GM12878 (cell line): Measurements from ENCODE around the gene LRTM2. TPM values are rescaled to one million over a fixed set of nuclear protein-coding genes. Genes with fewer than 3 reads are reported as not detected.

Experiments used
- ATAC-seq: fragments of 200-7000 bp; cut with Tn5 transposase; 3 replicates; pipeline ENCODE4 v1.9.1; 2020; ENCODE audit warnings: mild to moderate bottlenecking, moderate library complexity
- BruUV-seq: library from RNA; stranded (reverse); fragments of 400-500 nt; replicated peaks from 2 replicates; lab custom pipeline; 2021; lab: Mats Ljungman, UMichigan
- CTCF ChIA-PET: fragments of 300-600 bp; sonication (Branson Sonifier 250); formaldehyde crosslinking; extraction: SDS; loops from one replicate; lab custom pipeline; 2021; ENCODE audit warnings: inconsistent platforms; lab: Yijun Ruan, JAX
- POLR2A ChIA-PET: fragments of 350-600 bp; formaldehyde crosslinking; extraction: SDS; loops from one replicate; lab custom pipeline; 2021; ENCODE audit warnings: inconsistent platforms; lab: Charles Lee
- RAD21 ChIA-PET: fragments of 300-600 bp; sonication (Branson Sonifier 250); formaldehyde crosslinking; loops from one replicate; lab custom pipeline; 2023; ENCODE audit warnings: antibody characterized with exemption; ENCODE audit not compliant: unreplicated experiment; lab: Charles Lee
- SMC1A ChIA-PET: fragments of 300-600 bp; sonication (Branson Sonifier 250); formaldehyde crosslinking; loops from one replicate; lab custom pipeline; 2023; ENCODE audit not compliant: unreplicated experiment, uncharacterized antibody; lab: Charles Lee
- DNase-seq: peaks from one replicate; pipeline ENCODE4 v3.0.0-alpha.2; 2011; ENCODE audit warnings: low read depth, low spot score
- FAIRE-seq: peaks from 3 replicates; lab custom pipeline; 2011; peaks lifted over from hg19 to GRCh38; lab: Jason Lieb, UNC
- H2AFZ ChIP-seq: 2 replicates; pipeline ENCODE4 v1.6.0; 2011; ENCODE audit warnings: low read depth, low read length, control low read depth; ENCODE audit not compliant: control insufficient read depth
- H3K27ac ChIP-seq: 2 replicates; pipeline ENCODE4 v1.5.1; 2011; ENCODE audit warnings: control low read depth; ENCODE audit not compliant: control insufficient read depth, insufficient read depth
- H3K27me3 ChIP-seq, 2 experiments: replicated peaks in 1 of 2; 2 replicates each; pipeline versions ENCODE4 v1.6.0 to v1.6.1; 2011; ENCODE audit warnings: low read length in 1 of 2; ENCODE audit not compliant: control insufficient read depth in 2 of 2, insufficient read depth in 2 of 2
- H3K36me3 ChIP-seq, 2 experiments: 2 replicates each; pipeline ENCODE4 v1.5.1; 2011; ENCODE audit warnings: low read length in 1 of 2; ENCODE audit not compliant: control insufficient read depth in 2 of 2, insufficient read depth in 2 of 2
- H3K4me1 ChIP-seq: 2 replicates; pipeline ENCODE4 v1.6.1; 2011; ENCODE audit warnings: mild to moderate bottlenecking, low read length, moderate library complexity, mixed read lengths; ENCODE audit not compliant: control insufficient read depth, insufficient read depth
- H3K4me2 ChIP-seq: 2 replicates; pipeline ENCODE4 v1.6.0; 2011; ENCODE audit warnings: control low read depth; ENCODE audit not compliant: control insufficient read depth, insufficient read depth
- H3K4me3 ChIP-seq: fragments of 200-600 bp; sonication (generic); 2 replicates; pipeline ENCODE4 v1.5.1; 2016
- H3K79me2 ChIP-seq: 2 replicates; pipeline ENCODE4 v1.6.0; 2011; ENCODE audit warnings: low read length; ENCODE audit not compliant: control insufficient read depth, insufficient read depth
- H3K9ac ChIP-seq: 2 replicates; pipeline ENCODE4 v1.8.0; 2011; ENCODE audit warnings: low read length, control low read depth, mixed read lengths; ENCODE audit not compliant: control insufficient read depth, insufficient read depth
- H3K9me3 ChIP-seq: replicated peaks from 3 replicates; pipeline ENCODE4 v1.5.1; 2011; ENCODE audit warnings: mild to moderate bottlenecking, low read length; ENCODE audit not compliant: control insufficient read depth, insufficient read depth
- H4K20me1 ChIP-seq: 2 replicates; pipeline ENCODE4 v1.6.0; 2011; ENCODE audit not compliant: control insufficient read depth, insufficient read depth
- CBX5 ChIP-seq: sonication (generic); IDR thresholded peaks from 2 replicates; pipeline ENCODE4 v1.6.1; 2016; ENCODE audit warnings: low read depth, moderate library complexity, mild to moderate bottlenecking, inconsistent platforms
- EGR1 ChIP-seq, 2 experiments: IDR thresholded peaks; 1 replicate in 1 of 2; 2 replicates in 1 of 2; pipeline ENCODE4 v1.6.1; 2011 to 2012; ENCODE audit warnings: low read depth in 2 of 2, low read length in 2 of 2, borderline replicate concordance in 1 of 2, mild to moderate bottlenecking in 1 of 2, moderate library complexity in 1 of 2
- LARP7 ChIP-seq: fragments of 450-650 bp; IDR thresholded peaks from 2 replicates; pipeline ENCODE4 v1.6.1; 2017; ENCODE audit warnings: mild to moderate bottlenecking
- MTA3 ChIP-seq: IDR thresholded peaks from 2 replicates; pipeline ENCODE4 v1.6.1; 2012; ENCODE audit warnings: low read length, inconsistent platforms, borderline replicate concordance
- MYB ChIP-seq: fragments of 150-350 bp; IDR thresholded peaks from 2 replicates; pipeline ENCODE4 v1.6.1; 2014; ENCODE audit warnings: mild to moderate bottlenecking, low read depth, low read length, borderline replicate concordance
- RAD21 ChIP-seq: IDR thresholded peaks from 2 replicates; pipeline ENCODE4 v1.6.1; 2011; ENCODE audit warnings: mild to moderate bottlenecking, low read depth, low read length, moderate library complexity; ENCODE audit not compliant: insufficient read depth
- RCOR1 ChIP-seq: conservative IDR thresholded peaks from 2 replicates; pipeline ENCODE4 v1.6.1; 2012; ENCODE audit warnings: low read depth, low read length, improper control_type of control experiment
- STAT3 ChIP-seq: IDR thresholded peaks from 2 replicates; pipeline ENCODE4 v1.6.1; 2011; ENCODE audit warnings: low read depth, low read length, improper control_type of control experiment
- SUPT20H ChIP-seq: IDR thresholded peaks from 2 replicates; pipeline ENCODE4 v1.6.1; 2011; ENCODE audit warnings: low read depth, mild to moderate bottlenecking, low read length, moderate library complexity, borderline replicate concordance; ENCODE audit not compliant: control insufficient read depth
- TAF1 ChIP-seq: IDR thresholded peaks from 2 replicates; pipeline ENCODE4 v1.6.1; 2011; ENCODE audit warnings: mild to moderate bottlenecking, low read depth, low read length, borderline replicate concordance
- WGBS: methylation state at CpG from one replicate; pipeline ENCODE4 v1.1.6; 2016; ENCODE audit warnings: low lambda C conversion rate; ENCODE audit not compliant: insufficient replicate concordance, insufficient coverage; ENCODE audit errors: missing lambda C conversion rate; 5-methylcytosine and 5-hydroxymethylcytosine counted together
- in situ Hi-C: fragments of 300-500 bp; cut with MboI; formaldehyde crosslinking; loops from 9 replicates; pipeline ENCODE4 v1.14.3; 2018; ENCODE audit warnings: mixed read lengths
- intact Hi-C: fragments of 100-400 bp; cut with micrococcal nuclease; formaldehyde crosslinking; loops from one replicate; pipeline ENCODE4 v1.14.2; 2022; ENCODE audit not compliant: unreplicated experiment
- polyA plus RNA-seq, 11 experiments: library from polyadenylated mRNA; depleted of rRNA in 4 of 11; unstranded in 6 of 11; stranded (reverse) in 5 of 11; fragments of >200 nt; fragmentation: Nextera tagmentation in 4 of 11; fragmentation: Illumina TruSeq in 1 of 11; extraction: Ambion mirVana in 4 of 11; extraction: Trizol in 1 of 11; gene quantifications; 1 replicate in 1 of 11; 2 replicates in 10 of 11; pipeline versions ENCODE4 v1.2.1 to v1.2.3, GENCODE V29; 2011 to 2016; ENCODE audit warnings: inconsistent platforms in 2 of 11, missing spikeins in 2 of 11, low read depth in 1 of 11
- total RNA-seq, 4 experiments: library from RNA; depleted of rRNA in 3 of 4; stranded (reverse); fragments of >200 nt in 3 of 4; fragmentation: Illumina TruSeq in 1 of 4; extraction: Trizol in 1 of 4; gene quantifications; 2 replicates each; pipeline versions ENCODE4 v1.2.1 to v1.2.3, GENCODE V29; 2013 to 2021
- TF ChIP-seq, protein P1 (sequence below): fragments of 450-650 bp; IDR thresholded peaks from 2 replicates; pipeline ENCODE4 v1.6.1; 2016; ENCODE audit warnings: mild to moderate bottlenecking
- TF ChIP-seq, protein P2 (sequence below): fragments of 450-650 bp; formaldehyde crosslinking; IDR thresholded peaks from 2 replicates; pipeline ENCODE4 v1.4.0; 2020; ENCODE audit warnings: mild to moderate bottlenecking, moderate library complexity
- TF ChIP-seq, protein P3 (sequence below): fragments of 150-350 bp; IDR thresholded peaks from 2 replicates; pipeline ENCODE4 v1.6.1; 2014; ENCODE audit warnings: mild to moderate bottlenecking, low read depth, low read length

Gene LRTM2
- total and polyA plus RNA-seq, 10 of the 15 experiments (the other 5 are each of a cell fraction or from before 2014, with no cell fraction given): 0.05 TPM; not detected in 9

DNA sequence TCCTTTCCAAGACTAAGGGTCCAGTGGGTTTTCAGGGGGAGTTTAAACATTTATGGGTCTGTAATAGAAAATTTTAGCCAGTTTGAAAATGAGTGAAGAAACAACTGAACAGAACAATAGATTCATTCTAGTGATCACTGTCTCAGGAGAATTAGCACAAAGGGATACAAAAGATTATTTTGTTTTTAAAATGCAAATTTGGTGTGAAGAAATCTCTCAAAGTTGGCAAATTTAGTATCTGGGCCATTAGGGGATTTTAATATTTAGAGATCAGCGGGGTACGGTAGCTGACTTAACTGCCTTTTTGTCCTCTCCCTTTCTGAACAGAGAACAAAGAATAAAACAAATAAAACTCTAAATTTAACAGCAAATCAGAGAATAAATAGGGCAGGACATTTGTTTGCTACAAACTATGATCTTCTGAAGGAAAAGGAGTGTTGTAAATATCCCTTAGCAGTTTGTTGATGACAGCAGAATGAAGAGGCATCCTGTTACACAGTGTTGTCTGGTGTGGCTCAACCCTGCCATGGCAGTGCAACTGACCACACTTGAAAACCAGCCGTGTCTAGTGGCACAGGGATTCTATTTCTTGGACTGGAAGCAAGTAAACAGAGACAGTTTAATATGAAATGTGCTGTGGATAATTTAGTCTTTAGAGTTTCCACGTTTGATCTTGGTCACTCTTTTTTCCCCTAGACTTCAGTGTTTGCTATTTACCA, 46.3 kb upstream of the LRTM2 start (continued):
- TF ChIP-seq RCOR1: no peak
- no peak for TF ChIP-seq MYB

DNA sequence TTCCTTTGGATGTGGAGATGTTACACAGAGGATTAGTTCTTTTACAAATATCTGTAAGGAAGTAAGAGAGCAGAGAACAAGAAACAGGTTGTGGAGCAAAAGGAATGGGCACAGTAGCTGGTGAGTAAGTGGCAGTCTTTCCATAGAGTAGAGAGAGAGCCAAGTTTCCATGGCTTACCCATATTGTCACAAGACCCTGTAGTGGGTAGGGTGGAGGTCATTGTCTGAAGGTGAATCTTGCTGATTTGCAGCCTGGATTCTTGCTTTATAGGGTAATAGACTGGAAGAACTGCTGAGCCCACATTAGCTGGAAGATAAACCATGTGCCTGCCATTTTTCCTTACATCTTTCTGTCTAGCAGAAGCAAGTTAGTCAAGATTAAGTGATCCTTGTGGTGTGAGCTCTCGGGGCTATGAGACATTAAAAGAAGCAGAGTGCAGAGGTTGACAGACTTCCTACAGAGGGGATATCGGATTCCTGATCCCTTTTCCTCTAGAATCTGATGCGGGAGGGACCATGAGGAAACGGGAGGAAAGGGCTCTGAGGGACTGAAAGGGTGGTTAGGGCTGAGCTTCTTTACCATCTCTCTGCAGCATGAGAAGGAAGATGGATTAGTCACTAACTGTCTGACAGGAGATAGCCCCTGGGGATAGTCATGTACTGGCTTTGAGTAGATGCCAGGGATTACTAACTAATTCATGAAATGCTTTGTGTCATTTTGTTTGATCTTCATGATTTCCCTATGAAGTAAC, 44.0 kb upstream of the LRTM2 start:
- TF ChIP-seq MTA3 (no peak), CBX5 (no peak), SUPT20H (no peak), LARP7 (no peak), EGR1 (IDR thresholded peaks at IDR 0.05; ENCODE audit: borderline replicate concordance in 1 of 2, low read depth in 2 of 2, low read length in 2 of 2) (no peak), TAF1 (no peak), RAD21 (no peak), STAT3 (no peak)
- TF ChIP-seq, protein P1, sequence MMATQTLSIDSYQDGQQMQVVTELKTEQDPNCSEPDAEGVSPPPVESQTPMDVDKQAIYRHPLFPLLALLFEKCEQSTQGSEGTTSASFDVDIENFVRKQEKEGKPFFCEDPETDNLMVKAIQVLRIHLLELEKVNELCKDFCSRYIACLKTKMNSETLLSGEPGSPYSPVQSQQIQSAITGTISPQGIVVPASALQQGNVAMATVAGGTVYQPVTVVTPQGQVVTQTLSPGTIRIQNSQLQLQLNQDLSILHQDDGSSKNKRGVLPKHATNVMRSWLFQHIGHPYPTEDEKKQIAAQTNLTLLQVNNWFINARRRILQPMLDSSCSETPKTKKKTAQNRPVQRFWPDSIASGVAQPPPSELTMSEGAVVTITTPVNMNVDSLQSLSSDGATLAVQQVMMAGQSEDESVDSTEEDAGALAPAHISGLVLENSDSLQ: no peak
- TF ChIP-seq, protein P2, sequence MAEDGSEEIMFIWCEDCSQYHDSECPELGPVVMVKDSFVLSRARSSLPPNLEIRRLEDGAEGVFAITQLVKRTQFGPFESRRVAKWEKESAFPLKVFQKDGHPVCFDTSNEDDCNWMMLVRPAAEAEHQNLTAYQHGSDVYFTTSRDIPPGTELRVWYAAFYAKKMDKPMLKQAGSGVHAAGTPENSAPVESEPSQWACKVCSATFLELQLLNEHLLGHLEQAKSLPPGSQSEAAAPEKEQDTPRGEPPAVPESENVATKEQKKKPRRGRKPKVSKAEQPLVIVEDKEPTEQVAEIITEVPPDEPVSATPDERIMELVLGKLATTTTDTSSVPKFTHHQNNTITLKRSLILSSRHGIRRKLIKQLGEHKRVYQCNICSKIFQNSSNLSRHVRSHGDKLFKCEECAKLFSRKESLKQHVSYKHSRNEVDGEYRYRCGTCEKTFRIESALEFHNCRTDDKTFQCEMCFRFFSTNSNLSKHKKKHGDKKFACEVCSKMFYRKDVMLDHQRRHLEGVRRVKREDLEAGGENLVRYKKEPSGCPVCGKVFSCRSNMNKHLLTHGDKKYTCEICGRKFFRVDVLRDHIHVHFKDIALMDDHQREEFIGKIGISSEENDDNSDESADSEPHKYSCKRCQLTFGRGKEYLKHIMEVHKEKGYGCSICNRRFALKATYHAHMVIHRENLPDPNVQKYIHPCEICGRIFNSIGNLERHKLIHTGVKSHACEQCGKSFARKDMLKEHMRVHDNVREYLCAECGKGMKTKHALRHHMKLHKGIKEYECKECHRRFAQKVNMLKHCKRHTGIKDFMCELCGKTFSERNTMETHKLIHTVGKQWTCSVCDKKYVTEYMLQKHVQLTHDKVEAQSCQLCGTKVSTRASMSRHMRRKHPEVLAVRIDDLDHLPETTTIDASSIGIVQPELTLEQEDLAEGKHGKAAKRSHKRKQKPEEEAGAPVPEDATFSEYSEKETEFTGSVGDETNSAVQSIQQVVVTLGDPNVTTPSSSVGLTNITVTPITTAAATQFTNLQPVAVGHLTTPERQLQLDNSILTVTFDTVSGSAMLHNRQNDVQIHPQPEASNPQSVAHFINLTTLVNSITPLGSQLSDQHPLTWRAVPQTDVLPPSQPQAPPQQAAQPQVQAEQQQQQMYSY: no peak
- TF ChIP-seq, protein P3, sequence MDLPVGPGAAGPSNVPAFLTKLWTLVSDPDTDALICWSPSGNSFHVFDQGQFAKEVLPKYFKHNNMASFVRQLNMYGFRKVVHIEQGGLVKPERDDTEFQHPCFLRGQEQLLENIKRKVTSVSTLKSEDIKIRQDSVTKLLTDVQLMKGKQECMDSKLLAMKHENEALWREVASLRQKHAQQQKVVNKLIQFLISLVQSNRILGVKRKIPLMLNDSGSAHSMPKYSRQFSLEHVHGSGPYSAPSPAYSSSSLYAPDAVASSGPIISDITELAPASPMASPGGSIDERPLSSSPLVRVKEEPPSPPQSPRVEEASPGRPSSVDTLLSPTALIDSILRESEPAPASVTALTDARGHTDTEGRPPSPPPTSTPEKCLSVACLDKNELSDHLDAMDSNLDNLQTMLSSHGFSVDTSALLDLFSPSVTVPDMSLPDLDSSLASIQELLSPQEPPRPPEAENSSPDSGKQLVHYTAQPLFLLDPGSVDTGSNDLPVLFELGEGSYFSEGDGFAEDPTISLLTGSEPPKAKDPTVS: no peak
- TF ChIP-seq, all 136 proteins: peak for 0
- ChIA-PET CTCF (interaction anchor here (1.1 to 2.7 kb wide), 5 partner anchors 11 to 261 kb away, joined by 3 to 11 read pairs (median 5); no protein-coding TSS in a partner anchor), SMC1A (interaction anchor here (1.0 to 1.2 kb wide), 2 partner anchors 121 to 123 kb away, joined by 3 read pairs; no protein-coding TSS in a partner anchor), RAD21 (interaction anchor here (1.1 kb wide), 1 partner anchor 21 kb away, joined by 3 read pairs; no protein-coding TSS in a partner anchor), POLR2A (no interaction called here)
- no TSS peak for BruUV-seq
- Histone ChIP-seq H3K4me3 (no peak overlapping the region), H3K9me3 (no peaks in the 10 kb centered on the region), H3K27ac (no peak overlapping the region), H3K4me1 (no peaks in the 10 kb centered on the region), H4K20me1 (no peaks in the 10 kb centered on the region), H3K36me3 (peaks cover 2 to 19% of the 10 kb centered on the region in 2 experiments), H2AFZ (no peak overlapping the region), H3K27me3 (no peaks in the 10 kb centered on the region), H3K4me2 (no peak overlapping the region), H3K79me2 (no peaks in the 10 kb centered on the region; the same call in 1 of the 2 replicates), H3K9ac (no peak overlapping the region)
- no peak for ATAC-seq
- 100% methylated on average over 4 of the region's 4 CpGs for whole genome bisulfite sequencing
- in situ Hi-C loops: no loop called here
- no peak for FAIRE-seq
- intact Hi-C loops: no loop called here
- DNase-seq: no peak
